DMS153 (cell line): ENCODE measurements around the gene VEZT.

ENCODE experiments used
- DNase-seq: peaks from one replicate; lab custom pipeline; 2025; lab: John Stamatoyannopoulos, UW

The VEZT gene

DNA sequence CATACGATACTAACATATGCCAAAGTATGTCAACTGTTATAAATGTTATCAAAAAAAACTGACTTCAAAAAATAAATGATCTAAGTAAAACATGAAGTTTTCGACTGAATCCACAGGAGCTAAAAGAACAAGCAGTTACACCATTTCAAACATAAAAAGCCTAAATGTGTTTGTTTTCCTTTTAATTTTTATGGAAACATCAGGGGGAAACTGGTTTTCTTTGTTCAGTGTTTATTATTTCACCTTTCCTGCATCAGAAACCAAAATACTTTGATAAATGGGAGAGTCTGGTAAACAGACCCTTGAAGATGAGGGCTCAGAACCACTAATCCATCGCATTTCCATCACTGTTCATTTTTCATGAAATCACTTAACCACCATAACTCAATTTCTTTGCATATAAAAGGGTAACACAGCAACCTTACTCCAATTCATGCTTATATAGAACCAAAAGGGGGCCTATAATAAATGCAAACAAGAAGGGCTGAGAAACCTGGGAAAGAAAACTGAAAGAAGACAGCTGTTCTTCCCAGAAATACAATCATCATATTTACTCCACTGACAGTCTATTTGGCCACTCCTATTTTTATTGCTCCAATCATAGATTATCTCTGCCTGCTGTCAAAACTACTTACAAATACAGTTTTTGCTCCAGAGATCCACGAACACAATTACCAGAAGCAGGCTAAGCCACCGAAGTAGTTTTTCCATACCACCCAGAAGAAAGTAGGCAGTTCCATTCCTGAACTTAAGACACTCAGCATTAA lies 17.3 kb upstream of the VEZT start:
- DNase-seq: no peak

DNA sequence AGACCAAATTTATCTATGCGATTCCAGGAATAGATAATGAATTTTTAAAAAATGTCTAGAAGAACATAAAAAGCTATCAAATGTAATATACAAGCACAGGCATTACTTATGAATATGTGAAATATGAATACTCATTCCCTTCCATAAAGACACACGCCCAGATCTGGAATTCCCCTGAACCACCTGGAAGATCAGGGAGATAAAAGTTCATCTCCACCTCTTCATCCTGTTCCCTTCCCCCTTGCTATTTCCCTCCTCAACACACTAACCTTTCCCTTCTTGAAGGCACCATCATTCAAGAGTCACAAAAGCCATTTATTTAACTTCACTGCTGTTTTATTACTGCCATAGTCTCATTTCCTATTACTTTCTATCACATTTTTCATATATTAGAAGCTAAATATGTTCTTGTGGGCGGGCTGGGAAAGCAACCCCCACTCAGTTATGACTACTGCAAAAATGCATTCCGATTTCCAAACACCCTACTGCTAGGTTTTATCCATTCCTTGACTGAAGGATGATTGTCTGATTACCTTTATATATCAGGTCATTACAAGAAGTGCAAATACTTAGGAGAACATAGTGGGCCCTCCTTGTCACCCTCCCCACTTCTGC lies 16.4 kb upstream of the VEZT start:
- no peak for DNase-seq

DNA sequence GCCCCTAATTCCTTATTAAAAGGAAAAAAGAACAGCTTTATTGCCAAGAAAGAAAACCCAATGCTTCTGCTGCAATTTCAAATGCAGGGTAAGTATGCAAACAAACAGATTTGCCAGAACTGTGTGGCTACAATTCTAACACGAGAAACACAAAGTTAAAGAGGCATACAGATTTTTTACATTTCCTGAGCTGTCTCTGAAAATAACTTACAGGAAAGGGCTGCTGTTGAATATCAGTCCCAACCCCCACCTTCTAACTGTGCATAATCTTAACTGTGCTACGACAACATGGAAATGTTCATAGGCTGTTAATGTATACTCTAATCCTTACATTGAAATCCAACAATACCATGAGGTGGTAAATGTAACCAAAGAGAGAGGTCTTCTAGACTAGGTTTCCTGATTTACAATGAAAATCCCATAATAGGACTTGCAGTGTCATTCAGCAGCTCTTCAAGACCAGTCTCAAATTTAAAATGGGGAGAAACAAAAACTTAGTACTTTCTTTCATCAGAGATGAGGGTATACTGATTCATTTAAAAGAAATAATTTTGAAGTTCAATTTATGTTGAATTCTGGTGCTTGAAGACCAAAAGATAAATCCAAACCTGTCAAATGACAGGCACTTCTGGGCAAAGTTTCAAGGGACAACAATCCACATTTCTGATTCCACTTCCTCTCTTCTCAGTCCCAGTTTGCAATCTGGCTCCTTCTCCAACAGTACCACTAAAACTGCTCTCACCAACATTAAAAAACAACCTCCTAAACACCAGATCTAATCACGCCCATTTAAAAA lies 14.7 kb upstream of the VEZT start:
- no peak for DNase-seq

DNA sequence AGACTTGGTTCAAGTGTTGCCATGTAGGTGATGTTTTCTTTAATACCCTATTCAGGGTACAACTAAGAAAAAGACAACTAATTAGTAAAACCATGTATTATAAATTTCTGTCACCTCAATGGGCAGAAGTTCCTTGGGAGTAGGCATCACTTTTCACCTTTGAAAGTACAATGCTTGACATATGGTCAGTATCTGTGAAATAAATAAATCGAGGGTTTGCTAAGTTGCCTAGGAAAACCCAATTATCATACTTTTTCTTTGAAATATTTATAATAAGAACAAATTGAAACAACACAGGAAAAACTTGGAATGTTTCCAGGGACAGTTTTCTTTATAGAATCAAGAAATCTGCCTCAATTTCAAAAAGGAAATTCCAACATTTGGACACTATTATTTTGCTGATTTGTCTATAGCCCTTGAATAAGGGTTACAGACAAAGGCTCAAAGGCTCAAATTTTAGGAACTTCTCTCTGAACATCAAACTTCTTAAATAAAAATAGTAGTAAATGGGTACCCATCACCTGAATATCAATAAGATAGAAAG lies 14.0 kb upstream of the VEZT start:
- DNase-seq: no peak

DNA sequence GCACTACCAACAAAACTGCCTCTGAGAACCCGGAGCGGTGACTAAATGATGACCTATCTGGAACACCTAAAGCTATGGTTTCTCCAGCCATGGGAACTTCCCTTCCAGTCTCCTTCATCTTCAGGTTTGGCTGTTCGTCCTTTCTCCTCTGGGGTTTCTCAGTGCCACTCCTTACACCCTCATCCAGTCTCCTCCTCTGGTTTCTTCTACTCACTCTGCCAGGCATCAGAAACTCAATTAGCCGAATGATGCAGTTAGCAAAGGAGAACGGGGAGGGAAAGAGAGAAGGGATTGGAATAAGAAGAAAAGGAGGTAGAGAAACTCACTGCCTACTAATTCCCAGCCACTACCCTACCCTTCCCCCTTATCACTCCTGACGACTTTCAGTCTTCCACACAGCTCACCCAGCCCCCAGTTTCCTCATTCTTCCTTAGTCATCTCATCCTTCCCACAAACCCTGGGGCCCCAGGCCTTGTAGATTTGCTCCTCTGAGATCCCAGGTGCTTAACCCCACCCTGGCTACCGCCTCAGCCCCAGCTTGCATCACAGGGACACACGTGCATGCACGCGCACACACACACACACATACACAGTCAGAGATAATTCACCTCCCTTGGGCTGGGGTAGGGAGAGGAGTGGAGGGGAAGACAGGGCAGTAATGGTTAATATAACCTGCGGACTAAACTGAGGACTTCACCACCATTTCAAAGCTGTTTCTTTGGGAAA lies 13.3 kb upstream of the VEZT start:
- no peak for DNase-seq

DNA sequence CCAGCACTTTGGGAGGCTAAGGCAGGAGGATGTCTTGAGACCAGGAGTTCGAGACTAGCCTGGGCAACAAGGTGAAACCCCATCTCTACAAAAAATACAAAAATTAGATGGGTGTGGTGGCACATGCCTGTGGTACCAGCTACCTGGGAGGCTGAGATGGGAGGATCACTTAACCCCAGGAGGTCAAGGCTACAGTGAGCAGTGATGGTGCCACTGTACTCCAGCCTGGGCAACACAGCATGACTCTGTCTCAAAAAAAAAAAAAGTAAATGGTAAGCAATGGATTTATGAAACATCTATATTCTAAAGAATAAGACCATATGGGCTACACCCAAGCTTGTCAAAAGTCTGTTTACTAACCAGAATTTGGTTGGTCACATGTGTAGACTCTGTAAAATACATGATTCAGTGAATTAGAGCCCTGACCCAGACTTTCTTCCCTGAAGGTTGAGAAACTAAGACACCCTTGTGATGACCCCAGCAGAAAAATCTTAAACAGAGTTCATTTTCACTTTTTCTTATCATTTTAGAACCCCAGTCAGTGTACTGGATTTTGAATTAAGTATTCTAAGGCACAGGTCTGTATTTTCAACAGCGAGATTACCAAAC lies 12.5 kb upstream of the VEZT start:
- DNase-seq: no peak

DNA sequence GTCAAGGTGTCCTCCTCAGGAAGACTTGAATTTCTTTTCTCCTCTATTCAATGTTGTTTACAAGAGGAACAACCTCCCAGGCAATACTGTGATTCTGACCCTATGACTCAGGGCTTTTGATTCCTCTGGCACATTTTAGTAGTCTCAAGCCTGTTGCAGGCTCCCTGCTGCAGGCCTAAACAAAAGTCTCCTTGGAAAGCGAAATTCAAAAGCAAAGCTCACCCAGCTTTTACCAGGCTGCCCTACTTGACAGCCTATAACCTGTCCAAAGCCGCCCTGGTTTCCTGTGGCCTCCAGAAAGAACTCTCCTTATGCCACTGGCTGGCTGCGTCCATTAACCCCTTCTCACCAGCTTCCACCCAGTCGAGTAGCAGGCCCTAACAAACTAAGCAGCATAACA lies 11.9 kb upstream of the VEZT start:
- no peak for DNase-seq

DNA sequence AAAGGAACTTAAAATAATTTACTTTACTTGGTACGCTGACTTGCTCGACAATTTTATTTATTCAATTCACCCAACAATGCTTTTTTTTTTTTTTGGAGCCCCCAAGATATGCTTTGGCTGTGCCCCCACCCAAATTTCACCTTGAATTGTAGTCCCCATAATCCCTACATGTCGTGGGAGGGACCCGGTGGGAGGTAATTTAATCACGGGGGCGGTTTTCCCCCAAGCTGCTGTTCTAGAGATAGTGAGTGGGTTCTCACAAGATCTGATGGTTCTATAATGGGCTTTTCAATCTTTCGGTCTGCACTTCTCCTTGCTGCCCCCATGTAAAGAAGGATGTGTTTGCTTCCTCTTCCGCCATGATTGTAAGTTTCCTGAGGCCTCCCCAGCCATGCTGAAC lies 10.7 kb upstream of the VEZT start:
- DNase-seq: no peak

DNA sequence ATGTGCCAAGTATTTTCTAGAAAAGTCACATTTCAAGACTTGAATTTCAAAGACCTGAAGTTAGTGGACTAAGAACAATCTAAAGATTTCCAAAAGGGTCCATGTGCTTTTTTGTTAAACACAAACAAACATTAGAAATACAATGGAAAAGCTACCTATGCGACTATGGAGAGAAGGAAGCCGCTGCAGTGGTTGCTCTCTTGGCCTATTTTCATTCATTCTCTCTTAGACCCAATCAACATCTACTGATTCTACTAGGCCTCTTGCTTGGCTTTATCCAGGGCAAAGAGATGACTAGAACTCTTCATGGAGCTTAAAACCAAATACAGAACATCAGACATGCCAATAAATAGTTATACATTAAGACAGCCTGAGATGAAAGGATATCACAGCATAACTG lies 10.2 kb upstream of the VEZT start:
- no peak for DNase-seq

DNA sequence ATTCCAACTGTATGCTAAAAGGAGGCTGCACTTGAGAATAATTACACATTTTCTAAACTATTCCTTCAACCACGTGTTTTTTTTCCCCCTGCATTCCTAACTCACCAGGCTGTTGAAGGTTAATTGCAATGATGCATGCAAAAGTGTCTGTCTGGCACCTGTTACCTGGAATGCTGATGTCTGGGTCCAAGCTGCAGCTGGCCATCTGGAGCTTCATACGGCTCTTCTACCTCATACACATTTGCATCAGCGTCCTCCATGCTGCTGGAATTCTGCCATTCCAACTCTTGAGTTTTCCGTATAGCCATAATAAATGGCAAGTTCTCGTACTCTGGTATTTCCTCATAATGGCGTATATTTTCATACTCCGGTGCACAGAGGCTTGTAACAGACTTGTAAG lies 8.9 kb upstream of the VEZT start:
- DNase-seq: no peak

DNA sequence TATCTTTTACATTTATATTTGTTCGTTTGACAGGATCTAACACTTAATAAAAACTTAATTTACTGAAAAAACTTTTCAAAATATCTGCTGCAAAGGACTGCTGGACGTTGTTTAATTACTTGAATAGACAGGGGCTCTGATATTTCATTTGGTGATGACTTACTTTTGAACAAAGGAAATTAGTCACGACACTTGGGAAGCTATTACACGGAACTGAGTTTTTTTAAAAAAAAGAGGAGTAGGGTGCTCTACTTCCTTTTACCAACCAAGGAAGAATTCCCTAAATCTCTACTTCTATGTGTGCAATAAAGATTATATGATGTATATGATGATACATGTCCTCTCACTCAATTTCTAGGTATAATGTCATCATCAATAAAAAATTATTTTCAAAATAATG lies 5.0 kb upstream of the VEZT start:
- no peak for DNase-seq

DNA sequence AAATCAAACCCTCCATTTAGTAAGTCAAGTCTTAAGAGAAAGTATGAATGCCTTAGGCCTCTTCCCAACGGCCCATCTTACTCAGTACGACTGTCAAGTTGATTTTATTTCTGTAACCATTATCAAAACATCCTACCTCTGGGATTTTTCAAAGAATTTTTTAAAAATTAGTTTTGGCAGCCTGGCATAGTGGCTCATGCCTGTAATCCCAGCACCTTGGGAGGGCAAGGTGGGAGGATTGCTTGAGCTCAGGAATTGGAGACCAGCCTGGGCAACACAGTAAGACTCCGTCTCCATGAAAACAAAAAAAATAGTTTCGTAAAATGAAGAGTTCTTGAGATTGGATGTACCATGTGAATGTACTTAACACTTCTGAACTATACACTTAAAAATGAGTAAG lies 4.5 kb upstream of the VEZT start:
- DNase-seq: no peak

DNA sequence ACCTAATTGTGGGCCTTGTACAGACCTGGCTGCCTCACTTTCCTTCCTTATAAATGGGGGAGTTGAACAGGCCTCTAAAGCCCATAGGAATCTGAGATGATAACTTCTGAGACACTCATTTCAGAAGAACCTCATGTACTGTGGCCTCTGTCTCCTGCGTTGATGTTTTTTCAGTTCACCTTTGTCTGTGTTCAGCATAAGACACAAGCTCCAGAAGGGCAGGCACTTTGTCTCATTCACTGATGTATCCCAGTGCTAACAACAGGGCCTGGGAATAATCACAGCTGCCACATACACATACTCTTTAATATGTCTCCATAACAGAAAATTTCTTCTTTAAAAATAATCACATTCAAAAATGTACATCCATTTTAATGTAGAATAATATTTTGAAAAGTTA lies 3.7 kb upstream of the VEZT start:
- DNase-seq: no peak

DNA sequence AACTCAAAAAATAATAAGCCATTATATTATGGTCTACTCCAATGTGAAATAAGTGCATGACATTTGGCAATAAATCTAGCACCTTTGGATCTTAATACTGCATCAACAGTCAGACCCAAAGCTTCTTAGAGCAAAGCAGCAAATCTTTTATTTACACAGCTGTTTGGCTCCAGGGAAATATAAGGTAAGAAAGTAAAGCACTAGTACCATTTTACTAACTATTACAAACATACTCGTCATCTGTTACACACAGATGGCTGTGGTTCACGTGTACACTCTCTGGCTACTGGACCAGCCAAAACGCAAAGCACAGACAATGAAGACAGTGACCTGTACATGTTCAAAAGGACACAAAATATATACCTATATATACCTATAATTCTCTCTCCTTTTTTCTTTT lies 3.1 kb upstream of the VEZT start:
- DNase-seq: no peak

DNA sequence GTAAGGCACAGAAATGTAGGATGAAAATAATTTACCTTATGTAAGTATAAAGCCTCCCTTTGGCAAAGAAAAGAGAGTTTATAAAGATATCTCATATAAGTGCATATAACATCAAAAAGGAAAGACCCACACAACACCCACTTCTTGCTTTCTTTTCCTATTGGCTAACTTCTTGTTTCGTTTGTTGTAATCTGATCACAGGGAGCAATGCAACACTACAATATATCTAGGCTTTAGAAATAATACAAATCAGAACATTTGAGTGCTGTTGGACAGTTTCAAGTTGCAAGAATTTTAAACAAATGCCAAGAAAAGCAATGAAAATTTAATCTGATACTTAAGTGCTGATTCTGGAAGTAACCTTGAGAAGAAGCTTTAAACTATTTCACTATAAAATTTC lies 1.7 kb upstream of the VEZT start:
- DNase-seq: no peak

DNA sequence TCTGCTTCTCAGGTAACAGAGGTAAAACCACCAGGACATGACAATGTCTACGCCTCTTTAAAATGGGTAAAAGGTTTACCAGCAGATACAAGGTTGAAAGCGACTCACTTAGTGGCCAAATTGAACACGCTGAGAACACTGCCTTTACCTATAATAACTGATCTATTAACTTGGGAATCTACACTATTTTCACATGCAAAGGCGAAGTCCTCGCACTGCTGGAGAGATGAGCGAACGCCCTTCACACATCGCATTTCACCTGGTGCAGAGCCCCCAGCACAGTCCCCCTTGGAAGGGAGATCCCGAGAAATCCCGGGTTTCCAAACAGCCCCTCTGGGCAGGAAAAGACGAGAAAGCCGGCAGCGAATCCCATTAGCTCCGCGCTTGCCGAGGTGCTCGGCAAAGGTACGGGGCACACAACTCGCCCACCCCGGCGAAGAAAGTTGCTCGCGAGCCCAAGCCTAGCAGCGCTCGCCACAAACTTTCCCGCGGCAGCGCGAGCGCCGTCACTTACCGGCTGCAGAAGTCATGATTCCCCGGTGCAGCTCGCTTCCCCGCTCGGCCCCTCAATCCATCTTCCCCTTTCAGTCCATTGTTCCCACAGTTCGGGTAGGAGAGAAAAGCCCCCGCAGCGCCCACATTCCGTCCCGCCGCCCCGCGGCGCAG lies 763 bp upstream of the VEZT start:
- DNase-seq: peak; percentile 6

DNA sequence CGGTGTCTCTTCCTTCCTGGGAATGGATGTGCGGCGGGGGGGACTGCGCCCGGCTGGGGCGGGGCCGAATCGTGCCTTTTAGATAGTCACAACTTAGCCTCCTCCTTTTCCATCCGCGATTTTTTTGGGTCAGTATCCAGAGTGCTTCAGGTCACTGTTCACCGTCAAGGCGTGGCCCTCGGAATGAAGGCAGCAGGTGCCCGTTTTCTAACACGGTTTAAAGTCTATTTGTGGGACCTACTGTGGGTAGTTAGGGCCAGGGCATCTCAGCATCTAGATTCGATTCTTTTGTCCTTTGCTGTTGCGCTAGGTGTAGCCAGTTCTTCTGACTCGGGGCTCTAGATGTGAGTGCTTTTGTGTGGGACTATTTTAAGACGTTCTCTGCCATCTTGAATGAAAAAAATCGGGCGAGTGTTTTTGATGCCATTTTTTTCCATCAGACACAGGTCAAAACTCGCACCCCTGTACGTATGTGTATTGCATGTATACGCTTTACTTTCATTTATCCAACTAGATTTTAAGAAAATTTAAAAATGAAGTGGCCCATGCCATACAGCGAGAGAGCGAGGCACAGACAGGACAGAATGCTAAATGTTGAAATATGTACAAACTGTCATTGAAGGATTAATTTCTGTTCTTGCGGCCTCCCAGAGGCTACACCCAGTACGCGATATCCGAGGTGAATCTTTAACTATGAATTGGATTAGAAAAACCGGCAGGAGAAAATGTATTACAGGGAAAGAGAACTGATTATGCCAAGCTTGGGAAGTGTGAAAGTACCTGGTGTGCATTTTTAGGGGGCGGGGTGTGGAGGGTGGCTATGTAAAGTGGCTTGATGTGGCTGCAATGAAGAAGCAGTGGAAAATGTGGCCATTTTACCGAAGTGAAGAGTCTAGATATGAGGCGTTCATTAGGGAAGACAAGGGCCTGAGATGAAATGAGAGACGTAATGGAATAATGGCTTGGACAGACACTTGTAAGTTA lies 835 bp downstream of the VEZT start:
- peak; percentile 33 for DNase-seq

DNA sequence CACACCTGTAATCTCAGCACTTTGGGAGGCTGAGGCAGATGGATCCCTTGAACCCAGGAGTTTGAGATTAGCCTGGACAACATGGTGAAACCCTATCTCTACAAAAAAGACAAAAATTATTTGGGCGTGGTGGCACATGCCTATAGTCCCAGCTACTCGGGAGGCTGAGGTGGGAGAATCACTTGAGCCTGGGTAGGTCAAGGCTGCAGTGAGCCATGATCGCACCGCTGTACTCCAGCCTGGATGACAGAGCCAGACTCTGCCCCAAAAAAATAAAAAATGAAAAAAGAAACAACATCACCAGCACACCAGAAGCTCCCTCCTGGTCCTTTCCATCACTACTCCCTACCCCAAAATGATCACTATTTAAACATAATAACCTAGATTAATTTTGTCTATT lies 2.6 kb downstream of the VEZT start:
- DNase-seq: no peak

DNA sequence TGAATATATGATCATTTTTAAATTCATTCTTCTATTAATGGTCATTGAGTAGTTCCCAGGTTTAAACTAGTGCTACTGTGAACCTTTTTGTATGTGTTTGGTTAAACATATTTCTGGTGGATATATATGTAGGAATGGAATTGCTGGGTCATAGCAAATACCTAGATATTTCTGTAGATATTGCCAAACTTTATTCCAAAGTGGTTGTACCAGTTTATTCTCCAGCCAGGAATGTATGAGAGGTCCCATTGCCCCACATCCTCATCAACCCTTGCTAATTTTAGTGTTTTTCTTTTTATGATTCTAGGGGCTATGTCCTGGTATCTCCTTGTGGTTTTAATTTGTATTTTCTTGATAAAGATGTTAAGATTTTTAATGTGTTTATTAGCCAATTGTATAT lies 3.1 kb downstream of the VEZT start:
- no peak for DNase-seq
